Fibroblast of mammary gland (primary cell): ENCODE data around the gene TPCN2.

Experiments
- DNase-seq: peaks from one replicate; pipeline ENCODE4 v3.0.0-alpha.2; 2010; ENCODE audit warnings: low read depth
- H3K4me3 ChIP-seq: 2 replicates; pipeline ENCODE4 v1.5.1; 2011; ENCODE audit warnings: low read depth, mild to moderate bottlenecking, low read length, moderate library complexity; ENCODE audit not compliant: control insufficient read depth
- CTCF ChIP-seq: conservative IDR thresholded peaks from 2 replicates; pipeline ENCODE4 v1.5.1; 2011; ENCODE audit warnings: low read depth, low read length, inconsistent platforms; ENCODE audit not compliant: control insufficient read depth, insufficient read depth

Gene TPCN2

GRCh38 chr11:69106031-69106811, 57.5 kb downstream of the TPCN2 start:
- TF ChIP-seq CTCF: no peak
- no peak overlapping the region for H3K4me3 ChIP-seq
- no peak for DNase-seq

GRCh38 chr11:69107413-69107812, 58.7 kb downstream of the TPCN2 start:
- DNase-seq: no peak
- TF ChIP-seq CTCF: no peak
- no peak overlapping the region for H3K4me3 ChIP-seq

- H3K4me3 ChIP-seq: no peak overlapping the region
- no peak for DNase-seq
- no peak for TF ChIP-seq CTCF
Measured at GRCh38 chr11:69108030-69108429, 59.3 kb downstream of the TPCN2 start.

GRCh38 chr11:69108559-69108958, 59.8 kb downstream of the TPCN2 start:
- H3K4me3 ChIP-seq: no peak overlapping the region
- no peak for TF ChIP-seq CTCF
- no peak for DNase-seq

GRCh38 chr11:69109101-69109500, 60.4 kb downstream of the TPCN2 start:
- no peak for TF ChIP-seq CTCF
- DNase-seq: no peak
- H3K4me3 ChIP-seq: no peak overlapping the region

GRCh38 chr11:69110451-69110850, 61.7 kb downstream of the TPCN2 start:
- DNase-seq: no peak
- no peak for TF ChIP-seq CTCF
- H3K4me3 ChIP-seq: no peak overlapping the region
